CD14-positive monocyte (primary cell): ENCODE measurements around the gene BRD9. TPM values are rescaled to one million over a fixed set of nuclear protein-coding genes. Genes with fewer than 3 reads are reported as not detected.

ENCODE experiments used
- DNase-seq, 3 donors: peaks; one replicate each; pipeline ENCODE4 v3.0.0-alpha.2; 2011 to 2022
- H2AFZ ChIP-seq: 2 replicates; pipeline ENCODE4 v1.6.0; 2012; ENCODE audit warnings: mild to moderate bottlenecking, low read depth, low read length, inconsistent platforms; ENCODE audit not compliant: insufficient read depth, poor library complexity, severe bottlenecking
- H3K27ac ChIP-seq, 2 donors: 1 replicate in 1 of 2; 2 replicates in 1 of 2; pipeline ENCODE4 v1.5.1; 2012 to 2013; ENCODE audit warnings: low read length in 2 of 2, control low read depth in 1 of 2, inconsistent platforms in 1 of 2, low read depth in 1 of 2, mild to moderate bottlenecking in 1 of 2
- H3K27me3 ChIP-seq, 2 donors: one replicate each; pipeline versions ENCODE4 v1.6.0 to v1.6.1; 2011 to 2013; ENCODE audit warnings: low read length in 2 of 2; ENCODE audit not compliant: control insufficient read depth in 2 of 2, insufficient read depth in 2 of 2
- H3K36me3 ChIP-seq, 2 donors: replicated peaks in 1 of 2; 1 replicate in 1 of 2; 2 replicates in 1 of 2; pipeline versions ENCODE4 v1.5.1 to v1.6.1; 2012 to 2013; ENCODE audit warnings: low read length in 2 of 2, control low read depth in 1 of 2, inconsistent platforms in 1 of 2, mild to moderate bottlenecking in 1 of 2; ENCODE audit not compliant: insufficient read depth in 2 of 2, control insufficient read depth in 1 of 2
- H3K4me1 ChIP-seq, 2 donors: 1 replicate in 1 of 2; 2 replicates in 1 of 2; pipeline versions ENCODE4 v1.5.1 to v1.6.1; 2012 to 2013; ENCODE audit warnings: low read length in 2 of 2, control low read depth in 1 of 2, inconsistent platforms in 1 of 2, mild to moderate bottlenecking in 1 of 2, moderate library complexity in 1 of 2; ENCODE audit not compliant: insufficient read depth in 2 of 2, control insufficient read depth in 1 of 2
- H3K4me2 ChIP-seq: replicated peaks from 2 replicates; pipeline ENCODE3; 2012; ENCODE audit warnings: low read length, moderate library complexity, mild to moderate bottlenecking; ENCODE audit not compliant: poor library complexity, severe bottlenecking; ENCODE audit errors: extremely low read depth
- H3K4me3 ChIP-seq, 3 experiments: fragments of 200-600 bp in 1 of 3; sonication (generic) in 1 of 3; replicated peaks in 1 of 3; 1 replicate in 2 of 3; 2 replicates in 1 of 3; pipeline ENCODE4 v1.5.1; 2011 to 2013; ENCODE audit warnings: low read length in 3 of 3, mild to moderate bottlenecking in 3 of 3, control low read depth in 2 of 3, low read depth in 2 of 3, inconsistent platforms in 1 of 3, moderate library complexity in 1 of 3
- H3K79me2 ChIP-seq: 2 replicates; pipeline ENCODE4 v1.6.0; 2012; ENCODE audit warnings: mild to moderate bottlenecking, control low read depth, inconsistent platforms, low read length, moderate library complexity; ENCODE audit not compliant: insufficient read depth
- H3K9ac ChIP-seq: 2 replicates; pipeline ENCODE4 v1.6.0; 2017; ENCODE audit warnings: low read length, mild to moderate bottlenecking; ENCODE audit not compliant: insufficient read depth, poor library complexity, severe bottlenecking
- H3K9me3 ChIP-seq, 2 donors: replicated peaks in 1 of 2; 1 replicate in 1 of 2; 2 replicates in 1 of 2; pipeline versions ENCODE4 v1.5.1 to v1.6.1; 2012 to 2013; ENCODE audit warnings: low read length in 2 of 2, control low read depth in 1 of 2; ENCODE audit not compliant: control insufficient read depth in 1 of 2, insufficient read depth in 1 of 2
- H4K20me1 ChIP-seq: 2 replicates; pipeline ENCODE4 v1.6.0; 2012; ENCODE audit warnings: mild to moderate bottlenecking, low read length, control low read depth, moderate library complexity; ENCODE audit not compliant: insufficient read depth
- H3K27ac Mint-ChIP-seq, 7 donors: one replicate each; pipeline ENCODE4 v1.8.0; 2020; ENCODE audit warnings: mild to moderate bottlenecking in 7 of 7, mixed read lengths in 7 of 7, moderate library complexity in 6 of 7, inconsistent platforms in 2 of 7
- H3K27me3 Mint-ChIP-seq, 3 donors: one replicate each; pipeline ENCODE4 v1.8.0; 2021 to 2022; ENCODE audit warnings: low read depth in 3 of 3, mild to moderate bottlenecking in 3 of 3, mixed read lengths in 3 of 3, moderate library complexity in 3 of 3, inconsistent platforms in 1 of 3
- H3K36me3 Mint-ChIP-seq, 2 donors: one replicate each; pipeline ENCODE4 v1.8.0; 2020; ENCODE audit warnings: mixed read lengths in 2 of 2, inconsistent platforms in 1 of 2, mild to moderate bottlenecking in 1 of 2
- H3K4me1 Mint-ChIP-seq: one replicate; pipeline ENCODE4 v1.8.0; 2020; ENCODE audit warnings: mild to moderate bottlenecking, mixed read lengths
- H3K4me3 Mint-ChIP-seq, 2 donors: one replicate each; pipeline ENCODE4 v1.8.0; 2020; ENCODE audit warnings: mild to moderate bottlenecking in 2 of 2, mixed read lengths in 2 of 2, moderate library complexity in 1 of 2
- H3K9me3 Mint-ChIP-seq, 7 donors: one replicate each; pipeline ENCODE4 v1.8.0; 2020 to 2022; ENCODE audit warnings: mixed read lengths in 7 of 7, mild to moderate bottlenecking in 6 of 7, moderate library complexity in 6 of 7, inconsistent platforms in 2 of 7
- WGBS: methylation state at CpG from one replicate; pipeline ENCODE4 v1.1.5; 2013; ENCODE audit warnings: missing lambda C conversion rate; ENCODE audit not compliant: insufficient coverage; 5-methylcytosine and 5-hydroxymethylcytosine counted together
- intact Hi-C, 2 donors: fragments of 100-400 bp; cut with micrococcal nuclease; formaldehyde crosslinking; loops; one replicate each; pipeline versions ENCODE4 v1.15.0 to v1.15.1; 2023
- polyA plus RNA-seq, 3 donors: library from polyadenylated mRNA; depleted of rRNA in 1 of 3; unstranded in 2 of 3; stranded (reverse) in 1 of 3; fragments of 300-500 nt in 2 of 3; fragments of >200 nt in 1 of 3; fragmentation: Illumina TruSeq in 2 of 3; gene quantifications; 1 replicate in 2 of 3; 2 replicates in 1 of 3; pipeline ENCODE4 v1.2.3, GENCODE V29; 2012 to 2021
- TF ChIP-seq, protein P1 (sequence below): fragments of 200-600 bp; IDR thresholded peaks from one replicate; pipeline ENCODE4 v1.8.0; 2022; ENCODE audit warnings: antibody characterized with exemption, mild to moderate bottlenecking

The BRD9 gene
- polyA plus RNA-seq, 3 donors: 5.3 to 22.7 (median 9.3) TPM

DNA sequence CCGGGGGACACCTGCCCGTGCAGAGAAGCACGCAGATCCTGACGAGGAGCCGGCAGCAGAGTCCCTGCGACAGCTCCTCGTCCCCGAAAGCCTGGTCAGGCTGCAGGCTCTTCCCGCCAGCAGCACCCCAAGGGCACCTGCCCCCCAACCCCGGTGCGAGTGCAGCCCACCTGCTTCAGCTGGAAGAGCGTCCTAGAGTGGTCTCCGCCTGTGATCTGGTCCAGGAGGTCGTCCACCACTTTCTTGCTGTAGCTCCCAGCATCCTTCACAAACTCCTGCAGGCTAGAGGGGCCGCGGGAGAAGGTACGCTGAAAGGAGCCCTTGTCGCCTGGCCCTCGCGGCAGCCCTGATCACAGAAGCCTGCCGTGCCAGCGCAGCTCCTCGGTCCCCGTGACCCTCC, 16.7 kb downstream of the BRD9 start:
- H3K36me3 Mint-ChIP-seq: peaks cover 76 to 81% of the 10 kb centered on the region in 2 donors
- H3K27ac Mint-ChIP-seq: peak overlapping the region in 1 of 7 donors; percentile 39
- no peaks in the 10 kb centered on the region for H3K9me3 Mint-ChIP-seq
- TF ChIP-seq, protein P1, sequence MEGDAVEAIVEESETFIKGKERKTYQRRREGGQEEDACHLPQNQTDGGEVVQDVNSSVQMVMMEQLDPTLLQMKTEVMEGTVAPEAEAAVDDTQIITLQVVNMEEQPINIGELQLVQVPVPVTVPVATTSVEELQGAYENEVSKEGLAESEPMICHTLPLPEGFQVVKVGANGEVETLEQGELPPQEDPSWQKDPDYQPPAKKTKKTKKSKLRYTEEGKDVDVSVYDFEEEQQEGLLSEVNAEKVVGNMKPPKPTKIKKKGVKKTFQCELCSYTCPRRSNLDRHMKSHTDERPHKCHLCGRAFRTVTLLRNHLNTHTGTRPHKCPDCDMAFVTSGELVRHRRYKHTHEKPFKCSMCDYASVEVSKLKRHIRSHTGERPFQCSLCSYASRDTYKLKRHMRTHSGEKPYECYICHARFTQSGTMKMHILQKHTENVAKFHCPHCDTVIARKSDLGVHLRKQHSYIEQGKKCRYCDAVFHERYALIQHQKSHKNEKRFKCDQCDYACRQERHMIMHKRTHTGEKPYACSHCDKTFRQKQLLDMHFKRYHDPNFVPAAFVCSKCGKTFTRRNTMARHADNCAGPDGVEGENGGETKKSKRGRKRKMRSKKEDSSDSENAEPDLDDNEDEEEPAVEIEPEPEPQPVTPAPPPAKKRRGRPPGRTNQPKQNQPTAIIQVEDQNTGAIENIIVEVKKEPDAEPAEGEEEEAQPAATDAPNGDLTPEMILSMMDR: no peak
- no peaks in the 10 kb centered on the region for H3K4me1 Mint-ChIP-seq
- H2AFZ ChIP-seq: no peak overlapping the region
- H3K36me3 ChIP-seq: peaks cover 74 to 83% of the 10 kb centered on the region in 2 donors
- no peak overlapping the region for H3K27ac ChIP-seq
- H3K4me3 Mint-ChIP-seq: no peak overlapping the region
- no peak overlapping the region for H3K9ac ChIP-seq
- H3K4me1 ChIP-seq: no peaks in the 10 kb centered on the region
- H3K27me3 ChIP-seq: no peaks in the 10 kb centered on the region
- 98% methylated on average over 23 of the region's 24 CpGs for WGBS
- H3K79me2 ChIP-seq: no peaks in the 10 kb centered on the region
- H4K20me1 ChIP-seq: peaks cover 18% of the 10 kb centered on the region
- DNase-seq: no peak
- H3K4me3 ChIP-seq: no peak overlapping the region
- intact Hi-C loops: no loop called here
- no peaks in the 10 kb centered on the region for H3K27me3 Mint-ChIP-seq
- H3K4me2 ChIP-seq: no peak overlapping the region
- H3K9me3 ChIP-seq: no peaks in the 10 kb centered on the region

DNA sequence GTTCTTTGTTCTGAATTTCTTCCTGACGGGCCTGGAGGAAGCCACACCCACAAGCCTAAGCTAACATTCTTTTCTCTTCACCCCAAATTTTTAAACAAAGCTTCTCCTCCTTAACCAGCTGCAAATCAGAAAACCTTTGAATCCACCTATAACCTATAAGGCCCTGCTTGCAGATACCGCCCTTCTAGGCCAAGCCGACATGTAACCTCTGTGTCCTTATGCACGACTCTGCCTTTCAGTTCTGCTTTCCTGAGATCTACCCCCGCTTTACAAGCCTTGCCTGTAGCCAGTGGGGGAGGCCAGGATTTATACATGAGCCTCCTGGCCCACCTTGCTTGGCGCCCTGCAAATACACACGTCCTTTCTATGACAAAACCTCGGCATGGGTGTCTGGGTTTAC, 19.3 kb downstream of the BRD9 start:
- Histone ChIP-seq H3K27ac (no peak overlapping the region), H3K79me2 (no peaks in the 10 kb centered on the region), H3K9me3 (no peaks in the 10 kb centered on the region), H2AFZ (no peak overlapping the region), H3K36me3 (peaks cover 97 to 100% of the 10 kb centered on the region in 2 donors), H3K9ac (no peak overlapping the region), H3K4me1 (no peaks in the 10 kb centered on the region), H3K4me3 (no peak overlapping the region), H3K4me2 (no peak overlapping the region), H3K27me3 (no peaks in the 10 kb centered on the region), H4K20me1 (peaks cover 18% of the 10 kb centered on the region)
- 75% methylated on average over 8 of the region's 8 CpGs for WGBS
- intact Hi-C loops: loop anchor here in 1 of 2 donors (5.0 kb wide), 1 partner anchor 34 kb away; no protein-coding TSS in a partner anchor
- Mint-ChIP-seq H3K9me3 (no peaks in the 10 kb centered on the region), H3K27ac (peak overlapping the region in 2 of 7 donors; percentile 15 to 27), H3K4me3 (no peak overlapping the region), H3K4me1 (no peaks in the 10 kb centered on the region), H3K27me3 (no peaks in the 10 kb centered on the region), H3K36me3 (peaks cover 95 to 100% of the 10 kb centered on the region in 2 donors)
- TF ChIP-seq, protein P1: no peak
- DNase-seq: no peak
